T-helper 17 cell (primary cell): ENCODE results near the gene MCM6. TPM values are rescaled to one million over a fixed set of nuclear protein-coding genes. Genes with fewer than 3 reads are reported as not detected.
"Not testable (repeated sequence)": the region's sequence is repeated elsewhere in the genome, so short reads cannot be mapped to it uniquely, and the experiment has no call there.

Experiments used
- ATAC-seq: fragments of 150-1000 bp; cut with Tn5 transposase; 2 replicates; pipeline ENCODE4 v1.10.0; 2021; ENCODE audit warnings: mild to moderate bottlenecking, moderate library complexity
- DNase-seq, 3 donors: peaks; one replicate each; pipeline versions ENCODE4 v3.0.0 to v3.0.0-alpha.2; 2020 to 2021
- H3K9me3 ChIP-seq: one replicate; pipeline ENCODE4 v1.7.0; 2013; ENCODE audit warnings: low read length, mild to moderate bottlenecking; ENCODE audit not compliant: control insufficient read depth, poor library complexity, severe bottlenecking
- H3K27ac Mint-ChIP-seq: one replicate; pipeline ENCODE4 v1.8.0; 2022; ENCODE audit warnings: mild to moderate bottlenecking, moderate library complexity, mixed read lengths
- H3K27me3 Mint-ChIP-seq: one replicate; pipeline ENCODE4 v1.8.0; 2022; ENCODE audit warnings: mixed read lengths
- H3K36me3 Mint-ChIP-seq: one replicate; pipeline ENCODE4 v1.8.0; 2022; ENCODE audit warnings: low read depth, mixed read lengths
- H3K4me1 Mint-ChIP-seq: one replicate; pipeline ENCODE4 v1.8.0; 2022; ENCODE audit warnings: mild to moderate bottlenecking, mixed read lengths
- H3K4me3 Mint-ChIP-seq: one replicate; pipeline ENCODE4 v1.8.0; 2022; ENCODE audit warnings: mild to moderate bottlenecking, moderate library complexity, mixed read lengths
- total RNA-seq, 4 donors: library from RNA in 2 of 4; stranded (reverse) in 2 of 4; gene quantifications; one replicate each; pipeline ENCODE4 v1.2.3 and lab custom pipeline; 2022 to 2026

The MCM6 gene
- total RNA-seq, 2 donors from 2014 or later, result 19.5 to 30.9 TPM

GRCh38 chr2:135890835-135891234 lies 14.6 kb upstream of the MCM6 start:
- no peak for ATAC-seq
- peaks cover 8% of the 10 kb centered on the region for H3K27me3 Mint-ChIP-seq
- H3K36me3 Mint-ChIP-seq, result no peaks in the 10 kb centered on the region
- DNase-seq, result no peak
- H3K9me3 ChIP-seq, result no peaks in the 10 kb centered on the region
- peaks cover 3% of the 10 kb centered on the region for H3K4me1 Mint-ChIP-seq
- no peak overlapping the region for H3K4me3 Mint-ChIP-seq
- no peak overlapping the region for H3K27ac Mint-ChIP-seq

- DNase-seq (no peak), ATAC-seq (no peak)
- H3K4me3 Mint-ChIP-seq, result no peak overlapping the region
- H3K27ac Mint-ChIP-seq, result no peak overlapping the region
- H3K9me3 ChIP-seq, result no peaks in the 10 kb centered on the region
- no peaks in the 10 kb centered on the region for H3K36me3 Mint-ChIP-seq
- H3K4me1 Mint-ChIP-seq, result peaks cover 3% of the 10 kb centered on the region
- H3K27me3 Mint-ChIP-seq, result peaks cover 14% of the 10 kb centered on the region
Measured at GRCh38 chr2:135890149-135890548, 13.9 kb upstream of the MCM6 start.

GRCh38 chr2:135888587-135888986 lies 12.3 kb upstream of the MCM6 start:
- not testable (repeated sequence) for H3K4me3 Mint-ChIP-seq, H3K27ac Mint-ChIP-seq, ATAC-seq

GRCh38 chr2:135885709-135886108 lies 9.5 kb upstream of the MCM6 start:
- H3K4me1 Mint-ChIP-seq, result peaks cover 6% of the 10 kb centered on the region
- DNase-seq (no peak), ATAC-seq (no peak)
- H3K4me3 Mint-ChIP-seq, result no peak overlapping the region
- H3K36me3 Mint-ChIP-seq, result no peaks in the 10 kb centered on the region
- peaks cover 15% of the 10 kb centered on the region for H3K27me3 Mint-ChIP-seq
- H3K9me3 ChIP-seq, result no peaks in the 10 kb centered on the region
- no peak overlapping the region for H3K27ac Mint-ChIP-seq

More at GRCh38 chr2:135888587-135888986, 12.3 kb upstream of the MCM6 start:
- not testable (repeated sequence) for H3K36me3 Mint-ChIP-seq, H3K4me1 Mint-ChIP-seq, DNase-seq, H3K9me3 ChIP-seq
- H3K27me3 Mint-ChIP-seq, result peaks cover 15% of the 10 kb centered on the region

DNA sequence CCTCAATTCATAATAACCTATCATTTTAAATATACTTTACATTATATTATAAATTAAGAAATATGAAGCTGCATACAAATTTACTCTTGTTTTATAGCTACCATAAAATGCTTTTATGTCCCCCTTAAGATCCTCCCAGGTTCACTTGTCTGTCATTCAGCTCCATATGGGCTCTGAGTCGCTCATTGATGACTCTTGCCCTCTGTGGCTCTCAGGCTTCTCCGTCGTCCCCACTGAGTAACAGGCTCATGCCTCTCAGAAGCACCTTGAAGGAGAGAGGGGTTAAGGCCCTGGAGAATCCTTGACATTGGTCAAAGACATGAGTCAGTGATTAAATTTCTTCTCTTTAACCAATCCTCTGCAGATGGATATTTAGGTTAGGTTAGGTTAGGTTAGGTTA lies 6.2 kb upstream of the MCM6 start:
- peaks cover 7% of the 10 kb centered on the region for H3K27me3 Mint-ChIP-seq
- no peaks in the 10 kb centered on the region for H3K36me3 Mint-ChIP-seq
- ATAC-seq, result no peak
- H3K27ac Mint-ChIP-seq, result no peak overlapping the region
- no peak for DNase-seq
- H3K4me3 Mint-ChIP-seq, result no peak overlapping the region
- H3K4me1 Mint-ChIP-seq, result peaks cover 3% of the 10 kb centered on the region
- no peaks in the 10 kb centered on the region for H3K9me3 ChIP-seq

DNA sequence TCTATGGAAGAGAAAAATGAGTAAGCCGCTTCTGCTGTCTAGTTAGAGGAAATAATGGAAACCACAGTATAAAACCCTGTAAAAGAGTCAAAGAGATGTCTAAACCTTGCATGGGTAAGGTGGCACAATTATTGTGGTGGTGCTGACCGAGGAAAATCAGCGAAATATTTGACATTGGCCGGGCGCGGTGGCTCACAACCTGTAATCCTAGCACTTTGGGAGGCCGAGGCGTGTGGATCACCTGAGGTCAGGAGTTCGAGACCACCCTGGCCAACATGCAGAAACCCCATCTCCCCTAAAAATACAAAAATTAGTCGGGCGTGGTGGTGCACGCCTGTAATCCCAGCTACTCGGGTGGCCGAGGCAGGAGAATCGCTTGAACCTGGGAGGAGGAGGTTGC lies 527 bp upstream of the MCM6 start:
- peak overlapping the region; percentile 95 for H3K4me3 Mint-ChIP-seq
- not testable (repeated sequence) for DNase-seq, H3K9me3 ChIP-seq, ATAC-seq, H3K36me3 Mint-ChIP-seq, H3K27me3 Mint-ChIP-seq
- peaks cover 31% of the 10 kb centered on the region for H3K4me1 Mint-ChIP-seq
- H3K27ac Mint-ChIP-seq, result peak overlapping the region; percentile 91

GRCh38 chr2:135875491-135876065 lies 665 bp downstream of the MCM6 start:
- Mint-ChIP-seq H3K36me3 (no peaks in the 10 kb centered on the region), H3K27me3 (no peaks in the 10 kb centered on the region), H3K4me1 (peaks cover 34% of the 10 kb centered on the region), H3K27ac (peak overlapping the region; percentile 91), H3K4me3 (peak overlapping the region; percentile 95)
- ATAC-seq, result peak; percentile 83
- peak; percentile 53 to 62 (median 58) for DNase-seq
- no peaks in the 10 kb centered on the region for H3K9me3 ChIP-seq

GRCh38 chr2:135874777-135875365 lies 1.4 kb downstream of the MCM6 start:
- Mint-ChIP-seq H3K4me1 (peaks cover 34% of the 10 kb centered on the region), H3K4me3 (peak overlapping the region; percentile 95), H3K27ac (peak overlapping the region; percentile 91), H3K36me3 (no peaks in the 10 kb centered on the region), H3K27me3 (no peaks in the 10 kb centered on the region)
- ATAC-seq (no peak), DNase-seq (no peak)
- no peaks in the 10 kb centered on the region for H3K9me3 ChIP-seq

DNA sequence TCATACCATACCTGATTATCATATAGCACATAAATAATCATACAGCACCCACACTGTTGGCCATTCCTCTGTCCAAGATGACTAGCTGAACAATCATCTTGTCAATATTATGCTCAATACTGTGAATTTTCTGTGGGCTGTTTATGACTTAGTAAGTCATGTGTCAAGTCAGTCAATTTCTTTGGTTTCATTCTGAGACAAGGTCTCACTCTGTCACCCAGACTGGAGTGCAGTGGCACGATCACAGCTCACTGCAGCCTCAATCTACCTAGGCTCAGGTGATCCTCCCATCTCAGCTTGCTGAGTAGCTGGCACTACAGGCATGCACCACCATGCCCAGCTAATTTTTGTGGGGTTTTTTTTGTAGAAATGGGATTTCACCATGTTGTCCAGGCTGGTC lies 5.7 kb downstream of the MCM6 start:
- no peak overlapping the region for H3K4me3 Mint-ChIP-seq
- no peaks in the 10 kb centered on the region for H3K9me3 ChIP-seq
- peaks cover 6% of the 10 kb centered on the region for H3K36me3 Mint-ChIP-seq
- DNase-seq (no peak), ATAC-seq (no peak)
- peaks cover 34% of the 10 kb centered on the region for H3K4me1 Mint-ChIP-seq
- H3K27ac Mint-ChIP-seq, result peak overlapping the region; percentile 19
- no peaks in the 10 kb centered on the region for H3K27me3 Mint-ChIP-seq

GRCh38 chr2:135863233-135863632 lies 13.0 kb downstream of the MCM6 start:
- Mint-ChIP-seq H3K4me1 (peaks cover 12% of the 10 kb centered on the region), H3K36me3 (peaks cover 12% of the 10 kb centered on the region), H3K4me3 (no peak overlapping the region), H3K27me3 (no peaks in the 10 kb centered on the region), H3K27ac (peak overlapping the region; percentile 6)
- ATAC-seq, result no peak
- no peaks in the 10 kb centered on the region for H3K9me3 ChIP-seq
- DNase-seq, result no peak

DNA sequence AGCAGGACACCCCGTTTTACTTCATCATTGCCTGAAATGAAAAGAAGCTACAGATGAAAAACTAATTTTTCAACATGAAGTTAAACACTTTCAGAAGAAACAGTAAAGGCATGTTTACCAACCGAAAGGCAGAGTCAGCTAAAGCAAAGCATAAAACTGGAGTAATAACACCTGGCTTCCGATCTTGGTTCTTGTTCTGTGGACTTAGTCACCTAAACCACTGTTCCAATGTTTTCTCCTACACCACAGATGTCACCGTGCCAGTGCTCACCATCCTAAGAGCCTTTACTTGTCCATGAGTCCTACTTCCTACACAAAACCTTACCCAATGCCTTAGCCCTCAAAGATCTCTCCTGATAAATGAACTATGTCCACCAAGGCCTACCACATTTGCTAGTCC lies 13.5 kb downstream of the MCM6 start:
- peaks cover 9% of the 10 kb centered on the region for H3K4me1 Mint-ChIP-seq
- H3K4me3 Mint-ChIP-seq, result no peak overlapping the region
- no peak for ATAC-seq
- H3K27me3 Mint-ChIP-seq, result no peaks in the 10 kb centered on the region
- no peak for DNase-seq
- peak overlapping the region; percentile 6 for H3K27ac Mint-ChIP-seq
- H3K9me3 ChIP-seq, result no peaks in the 10 kb centered on the region
- H3K36me3 Mint-ChIP-seq, result peaks cover 11% of the 10 kb centered on the region

GRCh38 chr2:135853401-135853800 lies 22.8 kb downstream of the MCM6 start:
- peaks cover 10% of the 10 kb centered on the region for H3K36me3 Mint-ChIP-seq
- H3K27ac Mint-ChIP-seq, result no peak overlapping the region
- peaks cover 5% of the 10 kb centered on the region for H3K4me1 Mint-ChIP-seq
- H3K9me3 ChIP-seq, result no peaks in the 10 kb centered on the region
- no peaks in the 10 kb centered on the region for H3K27me3 Mint-ChIP-seq
- DNase-seq, result no peak
- no peak for ATAC-seq
- no peak overlapping the region for H3K4me3 Mint-ChIP-seq

DNA sequence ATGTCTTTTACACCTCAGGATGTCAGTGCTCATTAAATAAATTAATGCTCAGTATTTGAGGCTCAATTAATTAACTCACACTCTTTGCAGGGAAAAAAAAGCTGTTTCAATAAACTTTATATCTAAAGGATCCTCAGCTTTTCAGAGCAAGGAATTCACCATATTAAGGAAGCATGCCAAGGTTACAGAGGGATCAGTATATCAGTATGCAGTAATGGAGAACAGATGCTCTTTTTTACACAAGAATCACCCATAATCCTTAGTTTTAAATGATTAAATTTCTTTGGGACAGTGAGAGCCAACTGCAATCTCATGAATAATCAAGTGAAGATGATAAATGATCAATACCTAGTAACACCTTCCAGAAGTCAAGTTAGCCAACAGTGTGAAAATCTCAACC lies 24.4 kb downstream of the MCM6 start:
- ATAC-seq, result no peak
- Mint-ChIP-seq H3K36me3 (peaks cover 9% of the 10 kb centered on the region), H3K27ac (no peak overlapping the region), H3K4me3 (no peak overlapping the region), H3K27me3 (no peaks in the 10 kb centered on the region), H3K4me1 (peaks cover 5% of the 10 kb centered on the region)
- DNase-seq, result no peak
- no peaks in the 10 kb centered on the region for H3K9me3 ChIP-seq
